Panc1 (cell line): ENCODE results near the gene CMYA5.

Experiments used
- CTCF ChIP-seq: fragments of 450-650 bp; IDR thresholded peaks from 2 replicates; pipeline ENCODE4 v1.5.1; 2017; ENCODE audit warnings: mild to moderate bottlenecking
- POLR2AphosphoS5 ChIP-seq: IDR thresholded peaks from 2 replicates; pipeline ENCODE4 v1.6.1; 2012; ENCODE audit warnings: mild to moderate bottlenecking, low read depth, low read length, moderate library complexity
- SIN3A ChIP-seq: IDR thresholded peaks from 2 replicates; pipeline ENCODE4 v1.6.1; 2012; ENCODE audit warnings: low read depth, mild to moderate bottlenecking, low read length, moderate library complexity, borderline replicate concordance; ENCODE audit not compliant: insufficient read depth
- TCF7L2 ChIP-seq: IDR thresholded peaks from 2 replicates; pipeline ENCODE4 v1.6.1; 2011; ENCODE audit warnings: mild to moderate bottlenecking, low read depth, low read length, inconsistent platforms
- TF ChIP-seq, protein P1 (sequence below), 2 experiments: IDR thresholded peaks; 2 replicates each; pipeline ENCODE4 v1.6.1; 2011 to 2012; ENCODE audit warnings: low read depth in 2 of 2, control low read depth in 1 of 2, low read length in 1 of 2, mild to moderate bottlenecking in 1 of 2, moderate library complexity in 1 of 2; ENCODE audit not compliant: insufficient read depth in 1 of 2

DNA sequence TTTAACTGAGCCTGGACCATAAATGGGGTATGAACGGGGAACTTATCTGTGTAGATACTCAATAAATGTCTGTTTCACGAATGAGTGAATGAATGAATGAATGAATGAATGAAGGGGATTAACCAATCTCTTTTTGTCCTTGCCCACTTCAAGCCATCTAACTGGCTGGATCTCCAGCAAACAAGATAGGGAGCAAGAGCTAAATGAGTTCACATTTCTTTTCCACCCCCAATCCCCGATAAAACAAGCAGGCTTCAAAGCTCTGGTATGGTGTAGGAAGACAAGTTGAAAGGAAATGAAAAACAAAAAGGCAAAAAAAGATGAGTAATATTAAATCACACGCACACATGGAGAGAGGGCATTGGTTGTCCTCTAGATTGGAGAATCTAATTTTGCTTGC lies 84.0 kb downstream of the CMYA5 start:
- TF ChIP-seq CTCF (no peak), TCF7L2 (no peak), SIN3A (no peak), POLR2AphosphoS5 (no peak)
- TF ChIP-seq, protein P1, sequence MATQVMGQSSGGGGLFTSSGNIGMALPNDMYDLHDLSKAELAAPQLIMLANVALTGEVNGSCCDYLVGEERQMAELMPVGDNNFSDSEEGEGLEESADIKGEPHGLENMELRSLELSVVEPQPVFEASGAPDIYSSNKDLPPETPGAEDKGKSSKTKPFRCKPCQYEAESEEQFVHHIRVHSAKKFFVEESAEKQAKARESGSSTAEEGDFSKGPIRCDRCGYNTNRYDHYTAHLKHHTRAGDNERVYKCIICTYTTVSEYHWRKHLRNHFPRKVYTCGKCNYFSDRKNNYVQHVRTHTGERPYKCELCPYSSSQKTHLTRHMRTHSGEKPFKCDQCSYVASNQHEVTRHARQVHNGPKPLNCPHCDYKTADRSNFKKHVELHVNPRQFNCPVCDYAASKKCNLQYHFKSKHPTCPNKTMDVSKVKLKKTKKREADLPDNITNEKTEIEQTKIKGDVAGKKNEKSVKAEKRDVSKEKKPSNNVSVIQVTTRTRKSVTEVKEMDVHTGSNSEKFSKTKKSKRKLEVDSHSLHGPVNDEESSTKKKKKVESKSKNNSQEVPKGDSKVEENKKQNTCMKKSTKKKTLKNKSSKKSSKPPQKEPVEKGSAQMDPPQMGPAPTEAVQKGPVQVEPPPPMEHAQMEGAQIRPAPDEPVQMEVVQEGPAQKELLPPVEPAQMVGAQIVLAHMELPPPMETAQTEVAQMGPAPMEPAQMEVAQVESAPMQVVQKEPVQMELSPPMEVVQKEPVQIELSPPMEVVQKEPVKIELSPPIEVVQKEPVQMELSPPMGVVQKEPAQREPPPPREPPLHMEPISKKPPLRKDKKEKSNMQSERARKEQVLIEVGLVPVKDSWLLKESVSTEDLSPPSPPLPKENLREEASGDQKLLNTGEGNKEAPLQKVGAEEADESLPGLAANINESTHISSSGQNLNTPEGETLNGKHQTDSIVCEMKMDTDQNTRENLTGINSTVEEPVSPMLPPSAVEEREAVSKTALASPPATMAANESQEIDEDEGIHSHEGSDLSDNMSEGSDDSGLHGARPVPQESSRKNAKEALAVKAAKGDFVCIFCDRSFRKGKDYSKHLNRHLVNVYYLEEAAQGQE (IDR thresholded peaks at IDR 0.05; ENCODE audit: insufficient read depth in 1 of 2, low read depth in 2 of 2, low read length in 1 of 2) = no peak
